ENCODE measurements around the gene MTG1. TPM values are rescaled to one million over a fixed set of nuclear protein-coding genes. Genes with fewer than 3 reads are reported as not detected.
A peak's percentile ranks its signal among the peaks of the same experiment; 100 is the strongest.
"Not testable (repeated sequence)": the region's sequence is repeated elsewhere in the genome, so short reads cannot be mapped to it uniquely, and the experiment has no call there.

Gene MTG1
- polyA plus RNA-seq, 3 donors, result 13.0 to 45.8 (median 17.1) TPM

DNA sequence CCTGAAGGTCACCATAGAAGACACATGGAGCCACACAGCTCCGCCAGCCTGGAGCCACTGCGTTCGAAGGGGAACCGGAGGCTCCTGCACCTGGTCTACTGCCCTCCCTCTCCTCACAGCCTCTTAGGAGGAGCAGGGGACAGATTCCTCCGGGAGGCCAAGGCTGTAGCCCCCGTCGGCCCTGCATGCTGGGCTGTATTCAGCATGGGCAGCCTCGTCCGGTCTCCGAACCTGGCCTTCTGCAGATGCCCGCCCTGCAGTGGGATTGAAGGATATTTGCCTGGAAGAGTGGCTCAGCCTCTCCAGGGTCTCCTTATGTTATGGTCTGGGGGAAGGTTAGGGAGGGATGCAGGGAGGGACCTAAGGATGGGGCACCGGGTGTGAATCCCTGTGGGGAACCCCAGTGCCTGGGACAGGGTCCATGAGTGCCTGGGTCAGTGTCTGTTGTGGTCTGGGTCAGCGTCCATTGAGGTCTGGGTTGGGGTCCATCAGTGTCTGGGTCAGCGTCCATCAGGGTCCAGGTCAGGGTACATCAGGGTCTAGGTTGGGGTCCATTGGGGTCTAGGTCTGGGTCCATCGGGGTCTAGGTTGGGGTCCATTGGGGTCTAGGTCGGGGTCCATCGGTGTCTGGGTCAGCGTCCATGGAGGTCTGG lies 46.8 kb downstream of the MTG1 start:
- intact Hi-C loops (cut with micrococcal nuclease), result no loop called here
- H3K4me1 Mint-ChIP-seq, result peaks cover 14% of the 10 kb centered on the region
- TF ChIP-seq, protein P1, sequence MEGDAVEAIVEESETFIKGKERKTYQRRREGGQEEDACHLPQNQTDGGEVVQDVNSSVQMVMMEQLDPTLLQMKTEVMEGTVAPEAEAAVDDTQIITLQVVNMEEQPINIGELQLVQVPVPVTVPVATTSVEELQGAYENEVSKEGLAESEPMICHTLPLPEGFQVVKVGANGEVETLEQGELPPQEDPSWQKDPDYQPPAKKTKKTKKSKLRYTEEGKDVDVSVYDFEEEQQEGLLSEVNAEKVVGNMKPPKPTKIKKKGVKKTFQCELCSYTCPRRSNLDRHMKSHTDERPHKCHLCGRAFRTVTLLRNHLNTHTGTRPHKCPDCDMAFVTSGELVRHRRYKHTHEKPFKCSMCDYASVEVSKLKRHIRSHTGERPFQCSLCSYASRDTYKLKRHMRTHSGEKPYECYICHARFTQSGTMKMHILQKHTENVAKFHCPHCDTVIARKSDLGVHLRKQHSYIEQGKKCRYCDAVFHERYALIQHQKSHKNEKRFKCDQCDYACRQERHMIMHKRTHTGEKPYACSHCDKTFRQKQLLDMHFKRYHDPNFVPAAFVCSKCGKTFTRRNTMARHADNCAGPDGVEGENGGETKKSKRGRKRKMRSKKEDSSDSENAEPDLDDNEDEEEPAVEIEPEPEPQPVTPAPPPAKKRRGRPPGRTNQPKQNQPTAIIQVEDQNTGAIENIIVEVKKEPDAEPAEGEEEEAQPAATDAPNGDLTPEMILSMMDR (IDR thresholded peaks at IDR 0.05), result no peak
- no peak overlapping the region for H3K9ac ChIP-seq (ENCODE audit: insufficient read depth, low read length, poor library complexity, severe bottlenecking)
- no peak overlapping the region for H2AFZ ChIP-seq (ENCODE audit: insufficient read depth, low read depth, low read length, poor library complexity, severe bottlenecking)
- H4K20me1 ChIP-seq (ENCODE audit: insufficient read depth, low read length), result no peaks in the 10 kb centered on the region
- H3K4me1 ChIP-seq (ENCODE audit: control insufficient read depth in 1 of 2, insufficient read depth in 2 of 2, low read length in 2 of 2), result peaks cover 8 to 13% of the 10 kb centered on the region in 2 donors
- no peaks in the 10 kb centered on the region for H3K36me3 Mint-ChIP-seq
- no peak overlapping the region for H3K4me3 Mint-ChIP-seq
- peaks cover 8 to 20% (median 14%) of the 10 kb centered on the region in 3 donors for H3K27me3 Mint-ChIP-seq (ENCODE audit: low read depth in 3 of 3)
- H3K79me2 ChIP-seq (ENCODE audit: insufficient read depth, low read length), result no peaks in the 10 kb centered on the region
- peaks cover 10 to 15% (median 11%) of the 10 kb centered on the region in 7 donors for H3K9me3 Mint-ChIP-seq
- 98% methylated on average over 10 of the region's 18 CpGs for WGBS (ENCODE audit: insufficient coverage)
- H3K36me3 ChIP-seq (replicated peaks in 1 of 2; ENCODE audit: control insufficient read depth in 1 of 2, insufficient read depth in 2 of 2, low read length in 2 of 2), result no peaks in the 10 kb centered on the region
- no peak overlapping the region for H3K4me2 ChIP-seq (replicated peaks; ENCODE audit: extremely low read depth, low read length, poor library complexity, severe bottlenecking)
- DNase-seq, result no peak
- H3K9me3 ChIP-seq (replicated peaks in 1 of 2; ENCODE audit: control insufficient read depth in 1 of 2, insufficient read depth in 1 of 2, low read length in 2 of 2), result peaks cover 8 to 16% of the 10 kb centered on the region in 2 donors
- H3K27ac ChIP-seq (ENCODE audit: low read depth in 1 of 2, low read length in 2 of 2), result no peak overlapping the region
- no peak overlapping the region for H3K4me3 ChIP-seq (replicated peaks in 1 of 3; ENCODE audit: low read depth in 2 of 3, low read length in 3 of 3)
- H3K27ac Mint-ChIP-seq, result no peak overlapping the region
- no peaks in the 10 kb centered on the region for H3K27me3 ChIP-seq (ENCODE audit: control insufficient read depth in 2 of 2, insufficient read depth in 2 of 2, low read length in 2 of 2)

DNA sequence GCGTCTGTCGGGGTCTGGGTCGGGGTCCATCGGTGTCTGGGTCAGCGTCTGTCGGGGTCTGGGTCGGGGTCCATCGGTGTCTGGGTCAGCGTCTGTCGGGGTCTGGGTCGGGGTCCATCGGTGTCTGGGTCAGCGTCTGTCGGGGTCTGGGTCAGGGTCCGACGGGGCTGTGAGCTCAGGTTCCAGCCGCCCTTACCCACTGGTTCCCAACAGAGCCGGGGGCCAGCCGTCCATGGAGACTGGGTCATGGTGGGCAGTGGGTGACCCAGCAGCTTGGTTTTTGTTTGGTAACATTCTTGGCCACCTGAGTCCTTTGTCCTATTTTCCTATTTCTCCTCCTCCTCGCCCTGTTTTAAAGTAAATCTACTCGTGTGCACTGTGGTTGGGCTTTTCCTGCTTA lies 47.4 kb downstream of the MTG1 start:
- H3K36me3 ChIP-seq (replicated peaks in 1 of 2; ENCODE audit: control insufficient read depth in 1 of 2, insufficient read depth in 2 of 2, low read length in 2 of 2); H4K20me1 ChIP-seq (ENCODE audit: insufficient read depth, low read length); H3K27me3 ChIP-seq (ENCODE audit: control insufficient read depth in 2 of 2, insufficient read depth in 2 of 2, low read length in 2 of 2); H3K9ac ChIP-seq (ENCODE audit: insufficient read depth, low read length, poor library complexity, severe bottlenecking); H3K27ac ChIP-seq (ENCODE audit: low read depth in 1 of 2, low read length in 2 of 2); H3K36me3 Mint-ChIP-seq; H2AFZ ChIP-seq (ENCODE audit: insufficient read depth, low read depth, low read length, poor library complexity, severe bottlenecking); H3K4me3 ChIP-seq (replicated peaks in 1 of 3; ENCODE audit: low read depth in 2 of 3, low read length in 3 of 3); H3K4me3 Mint-ChIP-seq; intact Hi-C loops (cut with micrococcal nuclease); H3K79me2 ChIP-seq (ENCODE audit: insufficient read depth, low read length); H3K4me2 ChIP-seq (replicated peaks; ENCODE audit: extremely low read depth, low read length, poor library complexity, severe bottlenecking); DNase-seq: not testable (repeated sequence)
- H3K9me3 ChIP-seq (replicated peaks in 1 of 2; ENCODE audit: control insufficient read depth in 1 of 2, insufficient read depth in 1 of 2, low read length in 2 of 2), result peaks cover 9 to 19% of the 10 kb centered on the region in 2 donors
- peaks cover 10 to 15% (median 12%) of the 10 kb centered on the region in 7 donors for H3K9me3 Mint-ChIP-seq
- peaks cover 14% of the 10 kb centered on the region for H3K4me1 Mint-ChIP-seq
- WGBS (ENCODE audit: insufficient coverage), result 77% methylated on average over 3 of the region's 21 CpGs
- H3K27me3 Mint-ChIP-seq (ENCODE audit: low read depth in 3 of 3), result peaks cover 6 to 19% (median 14%) of the 10 kb centered on the region in 3 donors
- H3K4me1 ChIP-seq (ENCODE audit: control insufficient read depth in 1 of 2, insufficient read depth in 2 of 2, low read length in 2 of 2), result peaks cover 8 to 13% of the 10 kb centered on the region in 2 donors
- H3K27ac Mint-ChIP-seq, result peak overlapping the region in 1 of 7 donors; percentile 1

All from CD14-positive monocyte (primary cell).